HG03575 (cell line): Measurements from ENCODE around the gene SNX24.

ENCODE experiments used
- ATAC-seq: cut with Tn5 transposase; IDR thresholded peaks from one replicate; pipeline ENCODE4 v1.9.1; 2021; ENCODE audit not compliant: unreplicated experiment, insufficient number of reproducible peaks, low FRiP score; ENCODE audit errors: extremely low read depth

The SNX24 gene

GRCh38 chr5:123044926-123045617 lies 199.7 kb downstream of the SNX24 start:
- no peak for ATAC-seq

DNA sequence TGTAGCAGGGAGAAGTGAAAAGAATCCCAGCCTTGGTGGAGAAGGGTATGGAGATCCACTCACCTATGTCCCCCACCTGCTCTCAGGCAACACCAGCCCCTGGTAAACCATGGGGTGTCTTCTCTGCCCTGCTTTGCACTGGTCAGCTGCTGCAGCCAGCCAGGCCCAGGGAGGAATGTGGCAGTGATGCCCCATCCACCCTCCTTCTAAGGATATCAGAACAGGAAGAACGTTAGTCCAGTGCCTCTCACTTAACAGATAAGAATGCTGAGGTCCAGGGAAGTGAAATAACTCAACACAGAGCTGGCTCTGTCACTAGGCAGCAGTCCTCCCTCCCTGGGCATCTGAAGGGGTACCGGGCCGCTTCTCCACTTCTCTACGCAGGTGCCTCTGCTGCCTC lies 200.8 kb downstream of the SNX24 start:
- ATAC-seq: no peak

DNA sequence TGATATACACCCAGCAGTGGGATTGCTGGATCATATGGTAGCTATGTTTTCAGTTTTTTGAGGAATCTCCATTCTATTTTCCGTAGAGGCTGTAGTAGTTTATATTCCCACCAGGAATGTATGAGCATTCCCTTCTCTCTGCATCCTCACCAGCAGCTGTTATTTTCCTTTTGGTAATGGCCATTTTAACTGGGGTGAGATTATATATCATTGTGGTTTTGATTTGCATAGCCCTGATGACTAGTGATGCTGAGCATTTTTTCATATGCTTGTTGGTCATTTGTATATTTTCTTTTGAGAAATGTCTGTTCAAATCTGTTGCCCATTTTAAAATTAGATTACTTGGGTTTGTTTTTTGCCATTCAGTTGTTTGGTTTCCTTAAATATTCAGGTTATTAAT lies 202.3 kb downstream of the SNX24 start:
- no peak for ATAC-seq

GRCh38 chr5:123051206-123051605 lies 205.8 kb downstream of the SNX24 start:
- ATAC-seq: no peak
